GM19468 (cell line): ENCODE data around the gene PAXX.
A peak's percentile ranks its signal among the peaks of the same experiment; 100 is the strongest.

Experiments
- ATAC-seq: cut with Tn5 transposase; IDR thresholded peaks from one replicate; pipeline ENCODE4 v1.9.1; 2021; ENCODE audit warnings: mild to moderate bottlenecking, moderate library complexity, moderate number of reproducible peaks; ENCODE audit not compliant: unreplicated experiment; ENCODE audit errors: extremely low read depth

Gene PAXX

GRCh38 chr9:136991993-136992818 lies at the start of gene PAXX:
Gene PAXX, plus strand, starts transcription at chr9:136992422. Its CDS starts 22 bp downstream, at chr9:136992444.
- peak; percentile 63 for ATAC-seq

- no peak for ATAC-seq
Observed at GRCh38 chr9:136942881-136943230, 49.4 kb upstream of the PAXX start.

GRCh38 chr9:136943291-136944211 lies 48.7 kb upstream of the PAXX start:
- ATAC-seq = no peak

GRCh38 chr9:136944212-136944518 lies 48.1 kb upstream of the PAXX start:
- ATAC-seq = peak; percentile 22

- peak; percentile 64 for ATAC-seq
Observed at GRCh38 chr9:136944519-136945332, 47.5 kb upstream of the PAXX start, which contains the start of the genes C8G and FBXW5. Gene C8G, plus strand, starts transcription at chr9:136945243. Its CDS starts 78 bp downstream, at chr9:136945321. Gene FBXW5, minus strand, starts transcription at chr9:136944738. Its CDS starts 655 bp downstream, at chr9:136944083.

GRCh38 chr9:136945333-136946227 lies 46.6 kb upstream of the PAXX start:
- no peak for ATAC-seq

GRCh38 chr9:136946228-136947027 lies 45.8 kb upstream of the PAXX start:
- ATAC-seq = no peak

- ATAC-seq = no peak
Observed at GRCh38 chr9:136947028-136947891, 45.0 kb upstream of the PAXX start.

- ATAC-seq = no peak
Observed at GRCh38 chr9:136947955-136948510, 44.2 kb upstream of the PAXX start.

GRCh38 chr9:136949239-136949816 lies 42.9 kb upstream of the PAXX start:
- no peak for ATAC-seq

GRCh38 chr9:136949817-136950655 lies 42.2 kb upstream of the PAXX start:
- peak; percentile 72 for ATAC-seq

- no peak for ATAC-seq
Observed at GRCh38 chr9:136950656-136951276, 41.5 kb upstream of the PAXX start.

GRCh38 chr9:136951541-136952320 lies 40.5 kb upstream of the PAXX start, which contains the start of gene LCN12:
Gene LCN12, plus strand, starts transcription at chr9:136952273. Its CDS starts 55 bp downstream, at chr9:136952328.
- ATAC-seq = no peak

GRCh38 chr9:136952321-136952850 lies 39.8 kb upstream of the PAXX start:
- no peak for ATAC-seq
